PC-9 (cell line): Measurements from ENCODE around the gene PATJ. TPM values are rescaled to one million over a fixed set of nuclear protein-coding genes. Genes with fewer than 3 reads are reported as not detected.

Experiments used
- BruUV-seq: library from RNA; stranded (reverse); fragments of 400-500 nt; replicated peaks from 2 replicates; lab custom pipeline; 2021; lab: Mats Ljungman, UMichigan
- CTCF ChIA-PET: fragments of 300-600 bp; sonication (Branson Sonifier 250); formaldehyde crosslinking; loops from one replicate; lab custom pipeline; 2022; ENCODE audit warnings: antibody characterized with exemption; lab: Charles Lee
- POLR2A ChIA-PET: fragments of 300-600 bp; sonication (Branson Sonifier 250); formaldehyde crosslinking; loops from one replicate; lab custom pipeline; 2022; ENCODE audit warnings: antibody characterized with exemption; ENCODE audit not compliant: unreplicated experiment; lab: Charles Lee
- DNase-seq, 2 experiments: peaks; one replicate each; pipeline versions ENCODE4 v3.0.0 to v3.0.0-alpha.2; 2015 to 2022; ENCODE audit warnings: mixed read lengths in 1 of 2
- H2AFZ ChIP-seq: fragments of 200-600 bp; sonication (generic); 2 replicates; pipeline ENCODE4 v1.8.1; 2017; ENCODE audit warnings: antibody characterized with exemption
- H3F3A ChIP-seq: fragments of 200-600 bp; sonication (generic); 2 replicates; pipeline ENCODE4 v1.8.1; 2017; ENCODE audit warnings: antibody characterized with exemption, mild to moderate bottlenecking, low read depth; ENCODE audit not compliant: insufficient read depth
- H3K27ac ChIP-seq: fragments of 200-600 bp; sonication (generic); 2 replicates; pipeline ENCODE4 v1.6.1; 2016; ENCODE audit warnings: mixed run types
- H3K27me3 ChIP-seq: fragments of 200-600 bp; sonication (generic); 2 replicates; pipeline ENCODE4 v1.6.1; 2016; ENCODE audit warnings: low read depth, mixed run types; ENCODE audit not compliant: insufficient read depth
- H3K36me3 ChIP-seq: fragments of 200-600 bp; sonication (generic); 2 replicates; pipeline ENCODE4 v1.6.1; 2016; ENCODE audit warnings: low read depth, mixed run types
- H3K4me1 ChIP-seq: fragments of 200-600 bp; sonication (generic); replicated peaks from 2 replicates; pipeline ENCODE4 v1.6.1; 2016; ENCODE audit warnings: mixed run types; ENCODE audit not compliant: insufficient read depth
- H3K4me2 ChIP-seq: fragments of 200-600 bp; sonication (generic); 2 replicates; pipeline ENCODE4 v1.6.1; 2017; ENCODE audit warnings: mixed run types
- H3K4me3 ChIP-seq: fragments of 200-600 bp; sonication (generic); 2 replicates; pipeline ENCODE4 v1.6.1; 2016; ENCODE audit warnings: mixed run types
- H3K79me2 ChIP-seq: fragments of 200-600 bp; sonication (generic); 2 replicates; pipeline ENCODE4 v1.6.1; 2017; ENCODE audit warnings: low read depth, mixed run types
- H3K9me2 ChIP-seq: fragments of 200-600 bp; sonication (generic); 2 replicates; pipeline ENCODE4 v1.8.1; 2017; ENCODE audit warnings: mild to moderate bottlenecking; ENCODE audit not compliant: insufficient read depth
- H3K9me3 ChIP-seq: fragments of 200-600 bp; sonication (generic); 2 replicates; pipeline ENCODE4 v1.8.1; 2016; ENCODE audit warnings: low read depth; ENCODE audit not compliant: insufficient read depth
- H4K20me1 ChIP-seq: fragments of 200-600 bp; sonication (generic); 2 replicates; pipeline ENCODE4 v1.8.1; 2017; ENCODE audit not compliant: insufficient read depth
- EZH2 ChIP-seq: fragments of 200-600 bp; sonication (generic); IDR thresholded peaks from 2 replicates; pipeline ENCODE4 v1.8.0; 2017; ENCODE audit warnings: antibody characterized with exemption, low read depth
- intact Hi-C: fragments of 100-400 bp; cut with micrococcal nuclease; formaldehyde crosslinking; loops from one replicate; pipeline ENCODE4 v1.10.0; 2022; ENCODE audit not compliant: unreplicated experiment
- total RNA-seq: library from RNA; stranded (reverse); gene quantifications from 2 replicates; pipeline ENCODE4 v1.2.3, GENCODE V29; 2021
- TF ChIP-seq, protein P1 (sequence below): fragments of 200-600 bp; sonication (generic); conservative IDR thresholded peaks from 2 replicates; pipeline ENCODE4 v1.6.1; 2017; ENCODE audit warnings: mixed run types, antibody characterized with exemption, mild to moderate bottlenecking, moderate library complexity

Gene PATJ
- total RNA-seq, 1 experiment from 2014 or later: 91.0 TPM

DNA sequence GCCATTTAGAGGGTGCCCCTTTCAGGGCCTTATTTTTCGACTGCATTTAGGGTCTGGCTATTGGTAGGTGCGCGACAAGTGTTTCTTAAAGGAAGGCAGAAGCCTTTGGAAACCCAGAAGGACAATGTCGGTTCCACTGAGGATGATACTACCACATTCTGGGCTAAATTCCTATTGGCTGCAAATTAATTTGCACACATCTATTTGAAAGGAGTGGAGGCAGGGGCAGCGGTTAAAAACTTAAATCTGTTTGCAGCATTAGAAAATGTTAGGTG is 1.1 kb downstream of the PATJ start:
- H2AFZ ChIP-seq: peak overlapping the region; percentile 78
- H3K27ac ChIP-seq: peak overlapping the region; percentile 82
- H3K79me2 ChIP-seq: peaks cover 56% of the 10 kb centered on the region
- H3K9me2 ChIP-seq: no peaks in the 10 kb centered on the region
- peaks cover 52% of the 10 kb centered on the region for H3K4me1 ChIP-seq
- no peaks in the 10 kb centered on the region; the same call in 1 of the 2 replicates for H4K20me1 ChIP-seq
- peak overlapping the region; percentile 99 for H3K4me3 ChIP-seq
- intact Hi-C loops: loop anchor here (5.0 kb wide), 1 partner anchor 666 kb away; no protein-coding TSS in a partner anchor
- H3K4me2 ChIP-seq: peak overlapping the region; percentile 91
- BruUV-seq: TSS peak; percentile 51
- no peaks in the 10 kb centered on the region for H3K9me3 ChIP-seq
- peaks cover 31% of the 10 kb centered on the region for H3F3A ChIP-seq
- H3K36me3 ChIP-seq: peaks cover 6% of the 10 kb centered on the region; the same call in 1 of the 2 replicates
- no peak for DNase-seq
- ChIA-PET CTCF (no interaction called here), POLR2A (no interaction called here)
- H3K27me3 ChIP-seq: no peaks in the 10 kb centered on the region
- TF ChIP-seq, protein P1, sequence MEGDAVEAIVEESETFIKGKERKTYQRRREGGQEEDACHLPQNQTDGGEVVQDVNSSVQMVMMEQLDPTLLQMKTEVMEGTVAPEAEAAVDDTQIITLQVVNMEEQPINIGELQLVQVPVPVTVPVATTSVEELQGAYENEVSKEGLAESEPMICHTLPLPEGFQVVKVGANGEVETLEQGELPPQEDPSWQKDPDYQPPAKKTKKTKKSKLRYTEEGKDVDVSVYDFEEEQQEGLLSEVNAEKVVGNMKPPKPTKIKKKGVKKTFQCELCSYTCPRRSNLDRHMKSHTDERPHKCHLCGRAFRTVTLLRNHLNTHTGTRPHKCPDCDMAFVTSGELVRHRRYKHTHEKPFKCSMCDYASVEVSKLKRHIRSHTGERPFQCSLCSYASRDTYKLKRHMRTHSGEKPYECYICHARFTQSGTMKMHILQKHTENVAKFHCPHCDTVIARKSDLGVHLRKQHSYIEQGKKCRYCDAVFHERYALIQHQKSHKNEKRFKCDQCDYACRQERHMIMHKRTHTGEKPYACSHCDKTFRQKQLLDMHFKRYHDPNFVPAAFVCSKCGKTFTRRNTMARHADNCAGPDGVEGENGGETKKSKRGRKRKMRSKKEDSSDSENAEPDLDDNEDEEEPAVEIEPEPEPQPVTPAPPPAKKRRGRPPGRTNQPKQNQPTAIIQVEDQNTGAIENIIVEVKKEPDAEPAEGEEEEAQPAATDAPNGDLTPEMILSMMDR: no peak
- TF ChIP-seq EZH2: no peak

DNA sequence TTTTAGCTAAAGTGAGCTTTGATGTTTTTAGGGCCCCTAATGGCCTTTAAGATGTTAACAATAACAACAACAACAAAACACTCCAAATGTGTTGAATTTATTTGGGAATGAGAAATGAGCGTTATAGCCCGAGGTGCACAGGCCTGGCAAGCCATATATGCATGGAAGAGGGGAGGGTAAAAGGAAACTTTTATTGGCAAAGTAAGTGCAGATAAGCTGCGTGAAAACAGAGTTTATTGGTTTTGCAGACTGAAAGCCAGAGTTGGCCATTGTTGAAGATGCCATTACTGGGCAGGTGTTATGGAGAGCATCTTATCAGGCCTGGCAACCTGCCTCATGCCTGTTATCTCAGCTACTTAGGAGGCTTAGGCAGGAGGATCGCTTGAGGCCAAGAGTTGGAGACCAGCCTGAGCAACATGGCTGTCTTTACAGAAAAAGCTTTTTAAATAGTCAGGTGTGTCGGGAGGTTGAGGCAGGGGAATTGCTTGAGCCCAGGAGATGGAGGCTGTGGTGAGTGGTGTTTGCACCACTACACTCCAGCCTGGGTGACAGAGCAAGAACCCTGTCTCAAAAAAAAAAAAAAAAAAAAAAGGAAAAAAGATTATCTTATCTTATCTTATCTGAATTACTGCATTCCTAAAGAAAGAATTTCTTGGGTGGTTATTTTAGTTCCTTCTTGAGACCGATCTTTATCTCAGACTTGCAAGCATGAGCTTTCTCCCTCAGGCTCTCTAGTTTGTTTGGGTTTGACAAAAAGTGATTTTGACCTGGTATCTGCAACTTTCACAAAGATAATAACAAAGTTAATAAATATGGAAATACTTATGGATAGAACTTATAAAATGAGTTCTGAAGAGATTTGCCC is 1.7 kb downstream of the PATJ start:
- POLR2A ChIA-PET: interaction anchor here (0.6 kb wide), 2 partner anchors 18 to 1164 kb away, joined by 3 to 7 read pairs; no protein-coding TSS in a partner anchor
- Histone ChIP-seq H3K4me3 (peak overlapping the region; percentile 99), H3K79me2 (peaks cover 62% of the 10 kb centered on the region), H3K9me2 (no peaks in the 10 kb centered on the region), H2AFZ (no peak overlapping the region), H3K4me2 (peak overlapping the region; percentile 91), H3K36me3 (peaks cover 9% of the 10 kb centered on the region; the same call in 1 of the 2 replicates), H4K20me1 (no peaks in the 10 kb centered on the region; the same call in 1 of the 2 replicates), H3K9me3 (no peaks in the 10 kb centered on the region), H3F3A (peaks cover 31% of the 10 kb centered on the region), H3K4me1 (peaks cover 52% of the 10 kb centered on the region), H3K27me3 (no peaks in the 10 kb centered on the region), H3K27ac (peak overlapping the region; percentile 82)
- intact Hi-C loops: loop anchor here (5.0 kb wide), 1 partner anchor 667 kb away; no protein-coding TSS in a partner anchor
- peak; percentile 29 to 83 for DNase-seq
- BruUV-seq: no TSS peak
- no peak for TF ChIP-seq EZH2
- TF ChIP-seq, protein P1: no peak
- CTCF ChIA-PET: interaction anchor here (0.7 kb wide), 2 partner anchors 459 to 676 kb away, joined by 6 to 10 read pairs; no protein-coding TSS in a partner anchor

DNA sequence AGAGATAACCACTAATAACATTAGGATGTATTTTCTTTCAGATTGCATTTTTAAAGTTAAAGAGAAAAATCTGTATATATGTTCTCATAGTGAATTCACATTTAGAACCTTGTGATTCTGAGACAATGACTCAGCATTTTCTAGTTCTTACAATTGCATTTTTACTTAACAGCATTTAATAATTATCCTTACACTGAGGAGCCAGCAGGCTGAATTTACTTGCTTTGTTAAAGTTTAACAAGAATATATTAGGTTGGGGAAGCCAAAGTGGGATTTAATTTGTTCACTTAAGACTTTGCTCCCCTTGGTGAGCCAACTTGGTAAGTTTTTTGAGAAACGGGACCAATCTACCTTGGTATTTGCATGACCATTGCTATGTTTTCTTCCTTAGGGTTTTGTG is 4.5 kb downstream of the PATJ start:
- ChIA-PET POLR2A (no interaction called here), CTCF (interaction anchor here (0.6 kb wide), 1 partner anchor 407 kb away, joined by 3 read pairs; no protein-coding TSS in a partner anchor)
- H3K27ac ChIP-seq: peak overlapping the region; percentile 63
- BruUV-seq: no TSS peak
- H3K79me2 ChIP-seq: peaks cover 91% of the 10 kb centered on the region
- H3K27me3 ChIP-seq: no peaks in the 10 kb centered on the region
- no peak for DNase-seq
- H2AFZ ChIP-seq: no peak overlapping the region
- H3K4me1 ChIP-seq: peaks cover 39% of the 10 kb centered on the region
- no peak overlapping the region for H3K4me3 ChIP-seq
- no peaks in the 10 kb centered on the region for H3K9me2 ChIP-seq
- peak overlapping the region; percentile 60 for H3K4me2 ChIP-seq
- H4K20me1 ChIP-seq: no peaks in the 10 kb centered on the region; the same call in 1 of the 2 replicates
- TF ChIP-seq EZH2: no peak
- TF ChIP-seq, protein P1: no peak
- H3K36me3 ChIP-seq: peaks cover 9% of the 10 kb centered on the region; the same call in 1 of the 2 replicates
- H3K9me3 ChIP-seq: no peaks in the 10 kb centered on the region
- peaks cover 18% of the 10 kb centered on the region for H3F3A ChIP-seq
- intact Hi-C loops: no loop called here
